Liver (tissue), 3 donors: ENCODE measurements around the gene SARDH.
"Not testable (repeated sequence)": the region's sequence is repeated elsewhere in the genome, so short reads cannot be mapped to it uniquely, and the experiment has no call there.

Source experiments
- CTCF ChIP-seq: fragments of 150-350 bp; IDR thresholded peaks from 2 replicates; pipeline ENCODE4 v1.5.1; 2017; ENCODE audit warnings: improper control_type of control experiment, low read depth, low read length; ENCODE audit not compliant: missing input control
- JUND ChIP-seq, 2 donors: IDR thresholded peaks; 2 replicates each; pipeline ENCODE4 v1.6.1; 2016; ENCODE audit warnings: antibody characterized with exemption in 2 of 2
- MAX ChIP-seq: IDR thresholded peaks from 2 replicates; pipeline ENCODE4 v1.6.1; 2016; ENCODE audit warnings: antibody characterized with exemption
- RAD21 ChIP-seq, 2 donors: IDR thresholded peaks; 2 replicates each; pipeline ENCODE4 v1.6.1; 2016; ENCODE audit warnings: antibody characterized with exemption in 2 of 2, mild to moderate bottlenecking in 2 of 2
- TF ChIP-seq, protein P1 (sequence below): IDR thresholded peaks from 2 replicates; pipeline ENCODE4 v1.6.1; 2016; ENCODE audit warnings: antibody characterized with exemption, mild to moderate bottlenecking
- donor health status: healthy.
- donor health status: healthy.

GRCh38 chr9:133675796-133676195 is 62.4 kb downstream of the SARDH start:
- not testable (repeated sequence) for TF ChIP-seq RAD21 (IDR thresholded peaks at IDR 0.05); MAX; CTCF; JUND (IDR thresholded peaks at IDR 0.05)
- TF ChIP-seq, protein P1, sequence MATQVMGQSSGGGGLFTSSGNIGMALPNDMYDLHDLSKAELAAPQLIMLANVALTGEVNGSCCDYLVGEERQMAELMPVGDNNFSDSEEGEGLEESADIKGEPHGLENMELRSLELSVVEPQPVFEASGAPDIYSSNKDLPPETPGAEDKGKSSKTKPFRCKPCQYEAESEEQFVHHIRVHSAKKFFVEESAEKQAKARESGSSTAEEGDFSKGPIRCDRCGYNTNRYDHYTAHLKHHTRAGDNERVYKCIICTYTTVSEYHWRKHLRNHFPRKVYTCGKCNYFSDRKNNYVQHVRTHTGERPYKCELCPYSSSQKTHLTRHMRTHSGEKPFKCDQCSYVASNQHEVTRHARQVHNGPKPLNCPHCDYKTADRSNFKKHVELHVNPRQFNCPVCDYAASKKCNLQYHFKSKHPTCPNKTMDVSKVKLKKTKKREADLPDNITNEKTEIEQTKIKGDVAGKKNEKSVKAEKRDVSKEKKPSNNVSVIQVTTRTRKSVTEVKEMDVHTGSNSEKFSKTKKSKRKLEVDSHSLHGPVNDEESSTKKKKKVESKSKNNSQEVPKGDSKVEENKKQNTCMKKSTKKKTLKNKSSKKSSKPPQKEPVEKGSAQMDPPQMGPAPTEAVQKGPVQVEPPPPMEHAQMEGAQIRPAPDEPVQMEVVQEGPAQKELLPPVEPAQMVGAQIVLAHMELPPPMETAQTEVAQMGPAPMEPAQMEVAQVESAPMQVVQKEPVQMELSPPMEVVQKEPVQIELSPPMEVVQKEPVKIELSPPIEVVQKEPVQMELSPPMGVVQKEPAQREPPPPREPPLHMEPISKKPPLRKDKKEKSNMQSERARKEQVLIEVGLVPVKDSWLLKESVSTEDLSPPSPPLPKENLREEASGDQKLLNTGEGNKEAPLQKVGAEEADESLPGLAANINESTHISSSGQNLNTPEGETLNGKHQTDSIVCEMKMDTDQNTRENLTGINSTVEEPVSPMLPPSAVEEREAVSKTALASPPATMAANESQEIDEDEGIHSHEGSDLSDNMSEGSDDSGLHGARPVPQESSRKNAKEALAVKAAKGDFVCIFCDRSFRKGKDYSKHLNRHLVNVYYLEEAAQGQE: not testable (repeated sequence)
